Central memory CD4-positive, alpha-beta T cell (primary cell): Measurements from ENCODE around the gene PLA2G12A.

Experiments used
- DNase-seq: peaks from one replicate; pipeline ENCODE4 v3.0.0; 2022
- total RNA-seq, 3 experiments: gene quantifications; one replicate each; lab custom pipeline; 2026; lab: John Stamatoyannopoulos, UW

Gene PLA2G12A
- 14.3 to 18.0 (median 17.9) reads per million in 3 experiments for total RNA-seq

DNA sequence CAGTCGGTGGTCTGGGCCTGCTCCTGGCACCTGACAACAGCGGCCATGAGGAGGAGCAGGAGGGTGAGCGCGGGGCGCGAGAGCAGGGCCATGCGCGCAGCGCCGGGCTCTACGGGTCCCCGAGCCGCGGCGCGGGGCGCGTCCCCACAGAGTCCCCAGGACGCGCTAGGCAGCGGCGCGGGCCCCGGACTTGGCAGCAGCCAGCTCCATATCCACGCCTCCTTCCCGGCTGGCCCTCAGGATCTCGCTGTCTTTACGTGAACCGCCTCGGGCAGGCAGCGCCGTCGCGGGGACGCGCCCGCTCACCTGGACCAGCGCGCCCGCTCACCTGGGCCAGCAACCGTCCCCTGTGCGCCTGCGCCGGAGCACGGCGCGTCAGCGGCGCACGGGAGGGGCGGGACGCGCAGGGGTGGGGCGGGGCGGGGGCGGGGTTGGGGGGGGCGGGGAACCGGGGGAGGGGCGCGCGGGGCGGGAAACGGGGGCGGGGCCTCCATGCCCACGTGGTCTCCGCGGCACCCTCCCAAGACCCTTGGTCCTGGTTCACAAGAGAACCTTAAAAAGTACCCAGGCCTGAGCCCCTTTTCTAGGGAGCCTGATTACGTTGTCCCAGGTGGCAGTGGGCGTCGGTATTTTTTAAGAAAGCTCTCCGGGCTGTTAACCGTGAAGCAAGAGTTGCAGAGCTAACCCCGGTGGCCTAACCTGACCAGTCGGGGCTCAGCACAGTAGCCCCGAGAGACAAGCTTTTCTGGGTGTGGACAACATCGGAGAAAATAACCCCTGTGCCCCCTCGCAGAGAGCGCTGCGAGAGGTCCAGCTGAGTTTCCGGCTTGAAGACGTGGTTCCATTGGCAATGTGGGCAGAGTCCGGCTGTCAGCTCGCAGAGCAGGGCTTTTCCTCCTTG lies at the start of gene PLA2G12A:
Gene PLA2G12A (minus strand): TSS at position 353 of the 901 bp plus-strand sequence. CDS start 261 bp downstream, at position 92.
- DNase-seq = peak; percentile 84

DNA sequence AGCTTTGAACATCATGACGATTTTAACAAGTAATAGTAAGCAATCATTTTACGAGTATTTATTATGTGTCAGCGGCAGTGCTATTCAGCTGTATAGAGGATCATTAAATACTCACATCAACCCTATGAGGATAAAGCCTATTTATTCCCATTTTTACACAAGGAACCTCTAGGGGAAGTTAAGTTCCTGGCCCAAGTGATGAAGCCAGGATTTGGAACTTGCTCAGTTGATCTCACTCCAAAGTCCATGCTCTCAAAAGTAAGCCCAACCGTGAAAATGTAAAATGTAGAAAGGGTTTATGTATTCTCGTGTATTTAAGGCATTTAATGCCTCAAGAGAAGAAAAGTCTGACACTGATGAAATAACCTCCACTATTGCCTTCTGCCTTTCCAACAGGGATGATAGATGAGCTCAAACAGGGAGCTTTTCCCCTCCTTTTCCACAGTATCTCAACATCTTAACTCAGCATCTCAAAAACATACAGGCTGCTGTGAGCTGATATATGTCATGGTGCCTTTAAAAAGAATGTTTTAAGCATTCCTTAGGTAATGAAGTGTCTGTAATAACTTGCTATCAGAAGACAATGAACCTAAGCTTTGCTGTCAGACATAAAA lies 35.0 kb upstream of the PLA2G12A start:
- no peak for DNase-seq

DNA sequence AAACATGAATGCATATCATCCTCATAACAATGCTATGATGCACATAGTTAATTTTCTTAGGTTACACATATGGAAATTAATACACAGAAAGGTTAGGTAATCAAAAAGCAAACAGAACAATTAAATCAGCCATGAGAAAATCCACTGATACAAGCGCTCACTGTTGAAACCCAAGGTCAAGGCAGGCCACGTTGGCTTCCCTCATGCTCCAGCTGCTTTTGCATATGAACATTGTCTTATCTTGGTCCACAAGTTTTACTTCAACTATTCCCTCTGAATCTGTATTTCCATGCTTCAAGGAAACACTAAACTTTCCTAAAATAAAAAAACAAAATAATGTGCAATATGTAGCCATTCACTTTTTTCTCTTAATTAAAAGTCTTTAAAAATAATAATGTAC lies 34.5 kb upstream of the PLA2G12A start:
- DNase-seq = no peak

DNA sequence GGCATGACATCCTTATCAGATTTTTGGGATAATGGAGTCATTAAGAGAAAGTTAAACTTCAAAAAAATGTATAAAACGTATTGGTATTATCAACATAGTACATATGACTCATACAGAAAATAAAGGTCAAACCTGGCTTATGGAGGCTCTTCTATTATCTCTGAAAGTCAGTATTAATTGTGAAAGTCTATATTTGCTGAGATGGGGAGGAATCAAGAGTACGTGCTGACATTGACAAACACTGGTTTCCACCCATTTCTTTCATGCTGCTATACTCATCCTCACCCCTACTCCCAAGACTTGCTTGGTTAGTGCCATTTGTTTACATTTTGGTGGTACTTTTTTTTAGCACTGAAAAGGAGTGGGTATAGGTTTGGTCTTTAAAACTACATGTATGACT lies 30.8 kb upstream of the PLA2G12A start:
- DNase-seq = no peak

DNA sequence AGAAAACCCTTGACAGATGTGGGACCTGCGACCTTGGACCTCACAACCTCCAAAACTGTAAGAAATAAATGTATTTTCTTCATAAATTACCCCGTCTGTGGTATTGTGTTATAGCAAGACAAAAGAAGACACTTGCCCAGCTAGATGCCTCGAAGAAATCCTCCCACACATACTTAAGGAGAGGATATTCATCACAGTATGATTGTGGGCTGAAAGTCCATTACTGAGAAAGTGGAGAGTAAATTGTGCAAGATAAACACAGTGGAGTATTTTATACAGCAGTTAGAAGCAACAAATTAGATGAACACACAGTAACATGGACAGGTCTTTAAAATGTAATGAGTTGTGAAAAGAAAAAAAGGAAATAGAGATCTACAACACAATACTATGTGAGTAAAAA lies 25.8 kb upstream of the PLA2G12A start:
- no peak for DNase-seq

DNA sequence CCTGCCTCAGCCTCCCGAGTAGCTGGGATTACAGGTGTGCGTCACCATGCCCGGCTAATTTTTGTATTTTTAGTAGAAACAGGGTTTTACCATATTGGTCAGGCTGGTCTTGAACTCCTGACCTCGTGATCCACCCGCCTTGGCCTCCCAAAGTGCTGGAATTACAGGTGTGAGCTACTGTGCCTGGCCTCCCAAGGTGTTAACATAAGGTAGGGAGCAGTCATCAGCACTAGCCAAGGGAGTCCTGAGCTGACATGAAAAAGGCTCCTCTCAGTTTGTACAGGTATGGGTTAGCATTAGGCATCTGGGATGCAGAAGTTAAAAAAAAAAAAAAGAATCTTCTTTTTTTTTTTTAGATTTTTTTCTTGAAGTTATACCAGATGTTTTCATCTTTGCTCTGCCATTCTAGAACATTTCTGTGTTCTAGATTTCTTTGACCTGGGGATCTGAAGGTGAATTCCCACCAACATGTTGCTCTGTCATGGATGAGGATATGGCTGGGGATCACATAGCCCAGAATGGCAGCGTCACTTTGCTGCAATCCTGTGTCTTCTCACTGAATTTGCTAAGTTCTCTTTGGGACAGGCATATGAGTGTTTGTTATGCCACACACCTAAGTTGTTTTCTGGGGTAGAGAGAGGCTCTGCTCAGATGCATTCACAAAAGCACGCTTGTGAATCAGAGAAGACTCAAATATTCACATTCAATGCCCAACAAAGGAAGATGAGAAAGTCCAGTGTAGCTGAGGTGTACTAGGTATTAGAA lies 24.4 kb upstream of the PLA2G12A start:
- peak; percentile 5 for DNase-seq

DNA sequence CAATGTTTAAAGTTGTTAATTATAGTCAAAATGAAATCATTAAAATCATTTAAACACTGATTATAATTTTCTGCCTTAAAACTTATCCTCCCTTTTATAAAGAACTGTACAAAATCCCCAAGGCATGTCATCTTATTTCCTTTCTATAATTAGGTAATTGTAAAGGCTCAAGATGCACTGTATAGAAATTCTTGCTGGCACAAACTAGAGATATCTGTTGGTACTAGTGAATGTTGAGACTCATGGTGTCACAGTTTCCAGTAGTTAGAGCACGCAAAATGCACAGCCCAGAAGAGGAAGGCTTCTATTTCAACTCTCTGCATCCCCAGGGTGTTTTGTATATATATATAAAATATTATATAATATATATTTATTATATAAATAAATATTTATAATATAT lies 22.7 kb upstream of the PLA2G12A start:
- DNase-seq = no peak

DNA sequence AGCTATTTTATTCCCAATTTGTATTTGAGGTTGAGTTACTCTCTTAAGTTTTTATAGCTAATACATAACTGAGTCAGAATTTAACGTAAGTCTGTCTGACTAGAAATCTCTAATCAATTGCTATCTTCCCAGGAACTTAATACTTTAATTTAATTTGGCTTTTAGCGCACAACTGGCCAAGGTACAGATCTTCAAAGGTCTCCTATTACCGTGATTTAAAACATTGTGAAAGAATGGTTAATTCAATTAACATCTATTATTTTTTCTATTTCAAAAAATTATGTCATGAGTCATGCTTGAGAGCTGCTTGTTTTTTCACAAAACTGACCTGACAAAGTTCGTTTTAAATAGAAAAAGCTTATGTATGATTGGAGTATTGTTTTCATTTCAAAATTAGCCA lies 22.0 kb upstream of the PLA2G12A start:
- DNase-seq = no peak

DNA sequence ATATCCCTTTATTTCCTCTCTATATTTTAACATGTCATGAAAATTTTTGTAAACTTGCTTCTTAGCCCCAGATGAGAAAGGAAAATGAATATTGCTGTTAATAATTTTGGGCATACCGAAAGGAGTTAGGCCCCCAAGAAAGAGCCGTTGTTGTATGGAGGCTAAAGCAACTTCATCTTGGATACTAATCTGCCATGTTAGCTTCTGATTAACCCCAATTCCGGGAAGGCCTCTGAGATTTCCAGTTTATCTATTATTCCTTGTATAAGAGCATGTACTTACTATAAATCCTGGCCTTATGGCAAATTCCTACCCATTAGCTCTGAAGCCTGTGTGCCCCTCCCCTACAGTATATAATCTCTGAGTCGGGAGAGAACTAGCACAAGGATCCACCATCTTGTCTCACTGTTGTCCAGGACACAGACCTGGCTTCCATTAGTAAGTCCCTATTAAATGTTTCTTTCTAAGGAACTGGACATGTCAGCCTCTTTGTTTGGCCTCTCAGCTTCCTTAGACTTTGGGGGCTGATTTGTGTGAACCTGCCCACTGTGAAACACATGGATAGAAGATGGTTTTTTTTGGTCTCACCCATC lies 20.9 kb upstream of the PLA2G12A start:
- DNase-seq = no peak

DNA sequence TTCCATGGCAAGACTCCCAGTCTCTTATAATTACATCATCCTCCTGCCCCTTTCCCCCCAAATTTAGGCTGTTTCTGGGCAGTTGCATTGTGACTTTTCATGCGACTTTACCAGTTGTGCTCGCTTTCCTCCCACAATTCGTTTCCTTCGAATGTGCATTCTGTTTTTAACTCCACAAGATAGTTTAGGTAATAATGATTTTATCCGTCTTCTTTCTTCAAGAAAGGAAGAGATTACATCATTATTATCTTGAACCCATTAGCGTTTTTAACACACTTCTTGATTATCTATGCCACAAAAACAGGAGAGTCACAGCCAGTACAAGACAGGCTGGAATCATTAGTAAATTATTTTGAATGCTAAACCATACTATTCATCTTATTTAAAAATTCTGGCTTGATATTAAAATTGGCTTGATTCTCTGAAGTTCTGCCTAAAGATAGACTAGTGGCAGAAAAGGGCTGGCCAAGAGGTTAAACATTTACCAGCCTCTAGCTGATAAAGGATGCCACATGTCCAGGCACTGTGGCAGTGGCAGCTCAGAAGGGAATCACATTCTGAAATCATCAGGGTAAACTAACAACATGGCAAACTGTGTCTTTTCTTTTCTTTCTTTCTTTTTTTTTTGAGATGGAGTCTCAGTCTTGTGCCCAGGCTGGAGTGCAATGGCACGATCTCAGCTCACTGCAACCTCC lies 19.7 kb upstream of the PLA2G12A start:
- no peak for DNase-seq

DNA sequence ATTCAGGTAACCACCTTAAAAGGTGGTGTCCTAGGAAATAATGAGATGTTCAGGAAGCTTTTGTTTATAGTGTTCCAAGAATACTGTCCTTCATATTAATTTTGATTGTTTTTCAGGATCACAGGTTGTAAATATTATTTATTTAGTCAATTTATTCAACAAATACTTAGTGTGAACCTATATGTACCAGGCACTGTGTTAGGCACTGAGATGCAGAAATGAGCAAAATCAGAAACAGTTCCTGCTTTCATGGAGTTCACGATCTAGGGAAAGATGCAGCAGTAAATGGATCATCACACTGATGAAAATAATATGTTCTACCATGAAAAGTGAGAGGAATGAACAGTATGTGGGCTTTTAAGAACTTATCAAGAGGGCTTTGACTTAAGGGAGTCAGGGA lies 18.2 kb upstream of the PLA2G12A start:
- DNase-seq = no peak

DNA sequence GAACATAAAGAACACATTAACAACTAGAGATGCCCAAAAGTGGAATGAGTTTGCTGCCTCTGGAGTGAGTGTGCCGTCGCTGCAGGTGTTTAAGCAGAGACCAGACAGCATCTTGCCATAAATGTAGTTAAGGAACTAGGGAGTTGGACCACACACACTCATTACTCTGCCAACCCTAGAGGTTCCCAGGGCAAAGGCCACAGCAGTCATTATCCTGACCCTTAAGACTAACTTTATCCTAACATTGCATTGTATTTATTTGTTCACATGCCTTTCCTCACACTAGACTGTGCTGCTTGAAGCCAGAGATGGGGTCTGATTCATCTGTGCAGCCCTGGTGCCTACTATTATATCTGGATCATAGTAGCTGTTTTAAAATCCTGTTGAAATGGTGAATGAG lies 16.9 kb upstream of the PLA2G12A start:
- DNase-seq = no peak

DNA sequence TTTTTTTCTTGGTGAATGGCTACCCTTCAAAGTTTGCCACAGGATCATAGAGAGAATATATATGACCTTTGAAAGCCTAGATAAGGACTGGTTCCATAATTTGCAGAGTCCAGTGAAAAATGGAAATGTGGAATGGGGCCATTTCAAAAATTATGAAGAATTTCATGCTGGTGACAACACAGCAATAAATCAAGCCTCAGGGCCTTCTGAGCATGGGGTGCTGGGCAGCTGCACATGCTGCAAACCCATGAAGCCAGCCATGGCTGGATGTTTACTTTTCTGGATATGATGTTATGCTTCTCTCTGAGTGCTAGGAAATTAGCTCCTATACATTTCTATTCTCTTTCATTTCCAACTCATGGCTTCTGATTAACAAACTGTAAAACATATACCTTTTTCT lies 16.0 kb upstream of the PLA2G12A start:
- DNase-seq = no peak

DNA sequence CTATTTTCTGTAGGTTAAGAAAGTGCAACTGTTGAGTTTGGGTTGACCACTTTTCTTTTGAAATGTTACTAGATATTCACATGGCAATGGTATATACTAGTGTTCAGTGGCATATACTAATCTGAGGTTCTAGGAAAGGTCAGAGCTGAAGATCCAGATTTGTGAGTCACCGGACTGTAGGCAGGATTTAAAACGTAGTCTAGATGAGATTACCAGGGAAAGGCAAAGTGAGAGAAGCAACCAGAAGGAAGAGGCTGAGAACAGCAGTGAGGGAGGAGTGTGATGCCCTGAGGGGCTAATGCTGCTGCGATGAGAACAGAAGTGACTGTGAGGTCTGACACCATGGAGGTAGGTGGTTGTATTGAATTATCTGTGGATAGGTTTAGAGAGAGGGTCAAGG lies 9.7 kb upstream of the PLA2G12A start:
- no peak for DNase-seq

DNA sequence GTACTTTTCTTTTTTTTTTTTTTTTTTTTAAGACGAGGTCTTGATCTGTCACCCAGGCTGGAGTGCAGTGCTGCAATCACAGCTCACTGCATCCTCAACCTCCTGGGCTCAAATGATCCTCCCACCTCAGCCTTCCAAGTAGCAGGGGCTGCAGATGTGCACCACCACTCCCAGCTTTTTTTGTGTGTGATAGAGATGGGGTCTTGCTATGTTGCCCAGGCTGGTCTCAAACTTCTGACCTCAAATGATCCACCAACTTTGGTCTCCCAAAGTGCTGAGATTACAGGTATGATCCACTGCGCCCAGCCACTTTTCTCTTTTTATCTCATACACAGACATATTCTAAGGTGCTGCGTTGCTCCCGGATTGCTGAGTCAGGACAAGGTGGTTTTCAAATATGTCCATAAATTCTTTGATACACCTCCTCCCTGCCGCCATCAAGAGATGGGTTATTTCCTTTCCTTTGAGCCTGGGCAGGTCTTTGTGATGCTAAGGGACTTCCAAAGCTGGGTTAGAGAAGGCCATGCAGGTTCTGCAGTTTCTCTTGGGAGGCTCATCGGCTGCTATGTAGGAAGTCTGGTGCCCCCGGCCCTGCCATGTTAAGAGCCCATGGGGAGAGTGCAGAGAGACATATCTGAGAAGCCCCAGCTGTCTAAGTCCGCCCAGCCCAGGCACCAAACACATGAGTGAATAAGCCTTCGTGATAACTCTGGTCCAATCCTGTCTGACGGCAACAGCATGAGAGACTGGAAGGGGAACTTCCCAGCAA lies 8.4 kb upstream of the PLA2G12A start:
- no peak for DNase-seq

DNA sequence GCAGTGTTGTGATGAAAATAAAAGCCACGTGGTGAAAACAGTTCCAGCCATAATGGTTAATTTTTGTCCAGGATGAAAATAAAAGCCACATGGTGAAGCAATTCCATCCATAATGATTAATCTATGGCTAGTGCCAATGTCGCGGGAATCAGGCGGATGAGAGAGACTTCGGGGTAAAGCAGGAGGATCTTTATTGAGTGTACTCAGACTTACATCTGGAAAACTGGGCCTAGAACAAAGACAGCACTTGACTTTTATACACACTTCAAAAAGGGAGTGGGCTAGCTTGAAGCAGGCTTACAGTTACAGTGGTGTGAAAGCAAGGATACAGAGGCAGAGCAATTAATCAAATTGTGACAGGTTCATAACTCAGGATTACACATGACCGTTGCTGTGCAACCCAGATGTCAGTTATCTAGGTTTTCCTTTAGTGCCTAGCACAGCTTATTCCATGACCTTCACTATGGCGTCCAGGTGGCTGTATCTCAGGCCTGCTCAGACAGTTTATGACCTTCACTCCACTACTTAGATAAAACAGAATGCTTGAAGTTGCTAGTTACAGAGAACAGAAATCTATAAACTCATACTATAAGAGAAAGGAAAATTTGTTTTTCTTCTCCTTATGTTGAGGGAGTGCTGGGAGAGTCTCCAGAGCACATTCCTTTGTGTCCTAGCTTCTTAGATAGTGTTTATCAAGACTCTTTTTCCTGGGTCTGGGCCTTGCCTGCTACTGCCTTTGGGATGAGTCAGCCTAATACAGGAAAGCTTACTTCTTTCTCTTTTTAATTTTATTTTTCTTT lies 5.9 kb upstream of the PLA2G12A start:
- no peak for DNase-seq

DNA sequence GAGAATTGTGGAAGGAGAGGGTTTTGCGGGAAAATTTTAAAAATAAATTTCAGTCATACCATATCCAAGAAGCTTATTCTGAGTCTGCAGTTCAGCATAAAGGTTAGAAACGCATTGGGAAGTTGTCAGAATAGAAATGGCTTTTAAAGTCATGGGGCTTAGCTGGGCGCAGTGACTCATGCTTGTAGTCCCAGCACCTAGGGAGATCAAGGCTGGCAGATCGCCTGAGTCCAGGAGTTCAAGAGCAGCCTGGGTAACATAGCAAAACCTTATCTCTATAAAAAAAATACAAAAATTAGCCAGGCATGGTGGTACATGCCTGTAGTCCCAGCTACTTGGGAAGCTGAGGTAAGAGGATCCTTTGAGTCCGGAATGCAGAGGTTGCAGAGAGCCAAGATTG lies 3.9 kb upstream of the PLA2G12A start:
- no peak for DNase-seq

DNA sequence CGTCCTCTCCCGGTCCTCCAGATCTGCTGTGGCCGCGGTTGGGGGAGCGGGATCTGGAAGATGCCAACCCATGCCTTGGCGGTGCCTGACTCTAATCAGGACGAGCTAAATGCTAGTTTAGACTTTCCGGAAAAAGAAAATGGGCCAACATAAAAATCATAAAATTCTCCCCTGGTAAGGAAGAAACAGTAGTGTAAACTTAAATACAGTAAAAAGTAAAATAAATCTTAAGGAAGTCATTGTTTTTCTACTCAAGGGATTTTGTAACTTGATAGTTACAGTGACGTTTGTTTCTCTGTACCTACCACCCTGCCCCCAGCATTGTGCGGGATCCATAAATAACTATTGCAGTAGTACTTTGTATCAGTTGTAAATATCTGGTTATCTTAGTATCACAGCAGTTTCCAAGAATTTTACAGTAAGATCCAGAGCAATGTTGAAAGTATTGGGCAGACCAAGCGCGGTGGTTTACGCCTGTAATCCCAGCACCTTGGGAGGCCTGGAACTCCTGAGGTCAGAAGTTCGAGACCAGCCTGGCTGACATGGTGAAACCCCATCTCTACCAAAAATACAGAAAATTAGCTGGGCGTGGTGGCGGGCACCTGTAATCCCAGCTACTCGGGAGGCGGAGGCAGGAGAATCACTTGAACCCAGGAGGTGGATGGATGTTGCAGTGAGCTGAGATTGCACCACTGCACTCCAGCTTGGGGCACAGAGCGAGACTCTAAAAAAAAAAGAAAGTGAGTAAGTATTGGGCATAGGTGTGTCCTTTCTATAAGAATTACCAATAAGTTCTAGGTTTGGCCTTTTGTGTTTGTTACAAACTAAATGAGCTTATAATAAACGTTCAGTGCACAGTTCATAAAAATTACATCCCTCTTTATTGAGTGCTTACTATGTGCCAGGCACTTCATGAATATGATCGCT lies 1.0 kb upstream of the PLA2G12A start:
- DNase-seq = no peak

DNA sequence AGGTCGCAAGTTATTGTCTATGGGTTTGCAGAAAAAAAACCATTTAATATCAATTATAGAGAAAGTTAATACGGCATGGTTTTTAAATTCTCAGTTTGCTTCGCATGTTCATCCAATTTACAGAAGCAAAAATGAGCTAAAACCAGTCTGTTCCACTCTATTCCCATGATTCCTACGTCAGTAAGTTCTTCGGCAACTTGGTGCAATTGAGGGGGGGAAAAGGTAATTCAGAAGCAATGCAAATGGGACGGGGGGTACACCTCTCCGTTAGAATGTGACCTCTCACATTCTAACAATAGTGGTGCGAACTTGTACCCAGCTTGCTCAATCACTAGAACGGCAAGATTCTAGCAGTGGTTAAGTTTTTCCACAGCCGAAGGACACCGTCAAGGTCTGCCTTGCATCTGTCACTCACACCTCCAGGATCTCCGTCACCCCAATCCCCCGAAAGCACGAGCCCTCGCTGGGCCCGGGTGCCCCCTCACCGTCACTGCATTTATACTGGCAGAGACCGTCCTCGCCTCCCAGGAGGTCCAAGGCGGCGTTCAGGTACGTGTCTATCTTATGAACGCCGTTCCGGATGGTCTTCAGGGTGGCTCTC lies 653 bp downstream of the PLA2G12A start:
- DNase-seq = no peak
